Measurements from ENCODE around the gene ECI2.

Gene ECI2

DNA sequence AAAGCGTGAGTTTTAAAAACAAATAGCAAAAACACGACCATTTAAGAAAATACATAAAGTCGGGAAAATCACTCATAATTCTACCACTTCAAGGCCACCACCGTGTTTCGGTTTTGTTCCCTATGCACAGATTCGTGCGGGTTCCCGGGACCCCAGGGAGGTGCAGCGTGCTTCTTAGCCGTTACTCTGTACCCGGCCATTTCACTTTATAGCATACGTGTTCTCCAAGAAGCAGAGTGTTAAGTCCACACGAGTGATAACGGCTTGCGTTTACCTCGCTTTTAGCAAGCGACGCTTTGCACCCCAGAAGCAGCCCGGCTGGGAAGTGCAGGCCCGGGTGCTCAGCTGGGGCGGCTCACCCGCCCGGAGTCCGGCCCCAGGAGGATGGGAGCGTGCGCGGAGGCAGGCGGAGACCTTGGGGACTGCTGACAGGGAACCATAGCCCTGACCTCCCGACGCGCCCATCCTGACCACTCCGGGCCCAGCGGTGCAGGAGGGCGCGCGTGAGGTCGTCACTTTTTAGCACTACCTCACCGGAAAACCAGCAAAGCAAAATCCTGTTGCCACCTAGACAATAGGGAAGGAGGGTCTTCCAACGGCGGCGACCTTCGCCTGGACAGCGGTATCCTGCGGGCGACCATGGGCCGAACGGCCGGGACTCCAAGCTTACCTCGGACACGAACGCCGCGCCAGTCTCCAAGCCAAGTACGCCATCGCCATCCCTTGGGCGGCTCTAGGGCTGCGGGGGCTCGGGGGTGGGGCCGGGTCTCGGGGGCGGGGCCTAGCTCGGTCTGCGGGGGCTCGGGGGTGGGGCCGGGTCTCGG lies at the start of gene ECI2:
ECI2 (minus strand) TSS at position 735 of the 824 bp plus-strand sequence; CDS start at position 720, 15 bp downstream.
- Histone ChIP-seq H3K9me3 (ENCODE audit: control insufficient read depth, insufficient read depth, low read depth, low read length) (no peaks in the 10 kb centered on the region), H3K4me1 (ENCODE audit: control insufficient read depth, insufficient read depth, low read length) (peaks cover 5% of the 10 kb centered on the region), H3K36me3 (ENCODE audit: control insufficient read depth in 2 of 2, insufficient read depth in 1 of 2, low read length in 2 of 2) (peaks cover 7 to 32% of the 10 kb centered on the region in 2 experiments; a peak in 2 of 3 replicates), H3K27ac (ENCODE audit: extremely low read depth, low read depth, low read length) (peak within 1 kb of the TSS; percentile 83), H3K4me3 (ENCODE audit: low read depth, low read length) (peak within 1 kb of the TSS; percentile 85)
- CTCF ChIA-PET, result interaction anchor here (0.6 to 3.6 kb wide), 5 partner anchors 21 to 869 kb away, joined by 3 to 21 read pairs (median 5); partner anchors contain the start of gene RPP40
- POLR2A ChIA-PET, result interaction anchor here (0.5 to 2.9 kb wide), 18 partner anchors 9 to 891 kb away, joined by 3 to 38 read pairs (median 5); a partner anchor contains a TSS
- TF ChIP-seq YY1 (tag by site-specific recombination; IDR thresholded peaks at IDR 0.05) (peak; percentile 72), ZNF23 (tag by site-specific recombination; IDR thresholded peaks at IDR 0.05; ENCODE audit: borderline replicate concordance) (no peak), ZSCAN16 (tag by site-specific recombination; IDR thresholded peaks at IDR 0.05) (0 out of 2 replicates have a peak, but pooled peaks have one; percentile 20), KLF17 (tag by site-specific recombination; IDR thresholded peaks at IDR 0.05) (peak; percentile 39; the same call in 1 of the 2 replicates), ZNF350 (tag by site-specific recombination; IDR thresholded peaks at IDR 0.05) (no peak), SP2 (tag by site-specific recombination; IDR thresholded peaks at IDR 0.05) (peak; percentile 56), YY2 (tag by site-specific recombination; IDR thresholded peaks at IDR 0.05) (peak; percentile 47; the same call in 1 of the 2 replicates), GFI1B (tag by site-specific recombination; IDR thresholded peaks at IDR 0.05) (no peak), EGR2 (tag by site-specific recombination; IDR thresholded peaks at IDR 0.05; ENCODE audit: low read depth) (no peak), HIC1 (tag by site-specific recombination; IDR thresholded peaks at IDR 0.05) (no peak), CTCF (tag by site-specific recombination; IDR thresholded peaks at IDR 0.05) (peak; percentile 47), ZNF501 (tag by site-specific recombination; IDR thresholded peaks at IDR 0.05) (no peak), ZBTB1 (tag by site-specific recombination; IDR thresholded peaks at IDR 0.05) (0 out of 2 replicates have a peak, but pooled peaks have one; percentile 21), ZNF335 (tag by site-specific recombination; conservative IDR thresholded peaks at IDR 0.05) (peak; percentile 62), PRDM10 (tag by site-specific recombination; IDR thresholded peaks at IDR 0.05) (0 out of 2 replicates have a peak, but pooled peaks have one; percentile 17), KLF9 (tag by site-specific recombination; IDR thresholded peaks at IDR 0.05; ENCODE audit: low read depth) (peak; percentile 22; the same call in 1 of the 2 replicates), ZBTB20 (tag by site-specific recombination; IDR thresholded peaks at IDR 0.05) (peak; percentile 100), ZNF221 (tag by site-specific recombination; IDR thresholded peaks at IDR 0.05; ENCODE audit: borderline replicate concordance) (no peak), ZNF112 (tag by site-specific recombination; IDR thresholded peaks at IDR 0.05) (no peak), GLI4 (tag by site-specific recombination; IDR thresholded peaks at IDR 0.05) (0 out of 2 replicates have a peak, but pooled peaks have one; percentile 50), OVOL3 (tag by site-specific recombination; IDR thresholded peaks at IDR 0.05) (no peak; the same call in 1 of the 2 replicates), KLF8 (tag by site-specific recombination; IDR thresholded peaks at IDR 0.05) (peak; percentile 71), ZNF677 (tag by site-specific recombination; IDR thresholded peaks at IDR 0.05) (no peak), GLIS1 (tag by site-specific recombination; IDR thresholded peaks at IDR 0.05) (peak; percentile 60), ZNF140 (tag by site-specific recombination; IDR thresholded peaks at IDR 0.05) (no peak), ZNF16 (tag by site-specific recombination; IDR thresholded peaks at IDR 0.05; ENCODE audit: low read depth) (no peak), ZBTB26 (tag by site-specific recombination; optimal IDR thresholded peaks at IDR 0.05) (peak; percentile 84)
